ENCODE measurements around the gene DLG5.

The DLG5 gene

DNA sequence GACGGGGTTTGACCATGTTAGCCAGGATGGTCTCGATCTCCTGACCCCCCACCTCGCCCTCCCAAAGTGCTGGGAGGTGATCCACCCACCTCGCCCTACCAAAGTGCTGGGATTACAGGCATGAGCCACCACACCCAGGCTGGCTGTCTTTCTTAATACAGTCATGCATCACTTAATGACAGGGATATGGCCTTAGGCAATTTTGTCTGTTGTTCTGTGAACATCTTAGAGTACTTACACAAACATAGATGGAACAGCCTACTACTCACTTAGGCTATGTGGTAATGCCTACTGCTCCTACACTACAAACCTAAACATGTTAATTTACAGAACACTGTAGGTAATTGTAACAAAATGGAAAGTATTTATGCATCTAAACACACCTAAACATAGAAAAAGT, 182.3 kb downstream of the DLG5 start:
- ChIA-PET POLR2A (interaction anchor here (0.7 kb wide), 1 partner anchor 80 kb away, joined by 8 read pairs; no protein-coding TSS in a partner anchor), CTCF (interaction anchor here (0.8 kb wide), 1 partner anchor 103 kb away, joined by 3 read pairs; no protein-coding TSS in a partner anchor)
- no peak for TF ChIP-seq ZNF10 (tag by site-specific recombination; IDR thresholded peaks at IDR 0.05)
- TF ChIP-seq ZNF37A (tag by site-specific recombination; IDR thresholded peaks at IDR 0.05): no peak
- peak; percentile 86 for TF ChIP-seq KLF1 (tag by site-specific recombination; IDR thresholded peaks at IDR 0.05)
- no peak for TF ChIP-seq ZBTB21 (tag by site-specific recombination; IDR thresholded peaks at IDR 0.05)
- no peak for TF ChIP-seq HOXC10 (CRISPR knock-in tag; IDR thresholded peaks at IDR 0.05)
- TF ChIP-seq ZNF266 (tag by site-specific recombination; IDR thresholded peaks at IDR 0.05; ENCODE audit: low read depth): no peak

DNA sequence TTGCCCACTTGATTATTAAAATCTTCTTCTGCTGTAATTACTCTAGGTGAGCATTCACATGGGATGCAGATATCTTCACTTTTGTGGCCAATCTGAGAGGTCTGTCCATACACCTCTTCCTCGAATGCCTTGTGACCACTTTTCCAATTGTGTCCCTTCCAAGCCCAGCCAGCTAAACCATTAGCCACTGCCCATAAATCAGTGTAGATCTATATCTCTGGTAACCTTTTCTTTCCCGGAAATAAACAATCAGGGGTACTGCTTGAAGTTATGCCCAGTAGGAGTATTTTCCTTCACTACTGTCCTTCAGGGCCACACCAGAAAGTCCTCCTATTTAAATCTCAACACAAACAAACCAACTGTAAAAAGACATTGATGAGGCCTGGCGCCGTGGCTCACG, 184.4 kb downstream of the DLG5 start:
- Histone ChIP-seq H3K36me3 (ENCODE audit: control insufficient read depth in 2 of 2, insufficient read depth in 1 of 2, low read length in 2 of 2) (no peaks in the 10 kb centered on the region), H3K27ac (ENCODE audit: extremely low read depth, low read depth, low read length) (no peak overlapping the region), H3K4me1 (ENCODE audit: control insufficient read depth, insufficient read depth, low read length) (no peaks in the 10 kb centered on the region), H3K9me3 (ENCODE audit: control insufficient read depth, insufficient read depth, low read depth, low read length) (no peaks in the 10 kb centered on the region), H3K4me3 (ENCODE audit: low read depth, low read length) (no peak overlapping the region)
- CTCF ChIA-PET: interaction anchor here (1.4 kb wide), 1 partner anchor 25 kb away, joined by 9 read pairs; no protein-coding TSS in a partner anchor
- POLR2A ChIA-PET: no interaction called here
- TF ChIP-seq ZNF37A (tag by site-specific recombination; IDR thresholded peaks at IDR 0.05): no peak
- no peak for TF ChIP-seq ZBTB7A (tag by site-specific recombination; IDR thresholded peaks at IDR 0.05; ENCODE audit: low read depth)
- no peak for TF ChIP-seq ZNF654 (tag by site-specific recombination; IDR thresholded peaks at IDR 0.05; ENCODE audit: low read depth)
- TF ChIP-seq HOXD13 (CRISPR knock-in tag; IDR thresholded peaks at IDR 0.05; ENCODE audit: borderline replicate concordance): no peak

More for the DNA sequence above, 182.3 kb downstream of the DLG5 start:
- no peaks in the 10 kb centered on the region for H3K36me3 ChIP-seq (ENCODE audit: control insufficient read depth in 2 of 2, insufficient read depth in 1 of 2, low read length in 2 of 2)
- H3K4me3 ChIP-seq (ENCODE audit: low read depth, low read length): no peak overlapping the region
- H3K27ac ChIP-seq (ENCODE audit: extremely low read depth, low read depth, low read length): no peak overlapping the region
- H3K4me1 ChIP-seq (ENCODE audit: control insufficient read depth, insufficient read depth, low read length): no peaks in the 10 kb centered on the region
- no peaks in the 10 kb centered on the region for H3K9me3 ChIP-seq (ENCODE audit: control insufficient read depth, insufficient read depth, low read depth, low read length)

DNA sequence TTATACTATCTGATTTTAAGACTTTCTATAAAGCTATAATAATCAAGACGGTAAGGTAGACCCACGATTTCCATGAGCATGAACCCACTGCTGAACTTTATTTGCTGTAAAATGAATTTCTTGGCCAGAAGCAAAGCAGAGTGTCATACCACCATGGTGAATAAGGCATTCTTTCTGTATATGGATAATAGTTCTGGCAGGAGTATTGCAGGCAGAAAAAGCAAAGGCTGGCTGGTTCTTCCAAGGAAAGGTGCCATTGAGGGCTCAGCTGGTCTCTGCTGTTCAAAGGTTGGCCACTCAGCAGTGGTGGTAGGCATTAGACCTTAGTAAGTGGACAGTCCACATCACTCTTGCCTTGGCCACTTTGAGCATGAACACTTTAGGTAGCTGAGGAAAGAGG, 184.8 kb downstream of the DLG5 start:
- H3K27ac ChIP-seq (ENCODE audit: extremely low read depth, low read depth, low read length): no peak overlapping the region
- no peaks in the 10 kb centered on the region for H3K4me1 ChIP-seq (ENCODE audit: control insufficient read depth, insufficient read depth, low read length)
- no peak overlapping the region for H3K4me3 ChIP-seq (ENCODE audit: low read depth, low read length)
- no peaks in the 10 kb centered on the region for H3K36me3 ChIP-seq (ENCODE audit: control insufficient read depth in 2 of 2, insufficient read depth in 1 of 2, low read length in 2 of 2)
- POLR2A ChIA-PET: interaction anchor here (0.6 kb wide), 1 partner anchor 190 kb away, joined by 3 read pairs; no protein-coding TSS in a partner anchor
- TF ChIP-seq ZNF391 (tag by site-specific recombination; IDR thresholded peaks at IDR 0.05; ENCODE audit: borderline replicate concordance, low read depth) (no peak), ZNF501 (tag by site-specific recombination; IDR thresholded peaks at IDR 0.05) (no peak)
- no peaks in the 10 kb centered on the region for H3K9me3 ChIP-seq (ENCODE audit: control insufficient read depth, insufficient read depth, low read depth, low read length)
- CTCF ChIA-PET: interaction anchor here (1.1 to 1.4 kb wide), 2 partner anchors 24 to 26 kb away, joined by 3 to 9 read pairs; no protein-coding TSS in a partner anchor

All from HEK293 (cell line).